Measurements from ENCODE around the gene FAM53C.

The FAM53C gene

GRCh38 chr5:138337685-138338410 lies at the start of gene FAM53C:
Gene FAM53C, plus strand, starts transcription at chr5:138338266. Its CDS starts 3,070 bp downstream, at chr5:138341336.
- TF ChIP-seq GATA2 (IDR thresholded peaks at IDR 0.05; ENCODE audit: low read depth, low read length) (no peak), GATA3 (IDR thresholded peaks at IDR 0.05; ENCODE audit: low read depth, low read length) (no peak)

DNA sequence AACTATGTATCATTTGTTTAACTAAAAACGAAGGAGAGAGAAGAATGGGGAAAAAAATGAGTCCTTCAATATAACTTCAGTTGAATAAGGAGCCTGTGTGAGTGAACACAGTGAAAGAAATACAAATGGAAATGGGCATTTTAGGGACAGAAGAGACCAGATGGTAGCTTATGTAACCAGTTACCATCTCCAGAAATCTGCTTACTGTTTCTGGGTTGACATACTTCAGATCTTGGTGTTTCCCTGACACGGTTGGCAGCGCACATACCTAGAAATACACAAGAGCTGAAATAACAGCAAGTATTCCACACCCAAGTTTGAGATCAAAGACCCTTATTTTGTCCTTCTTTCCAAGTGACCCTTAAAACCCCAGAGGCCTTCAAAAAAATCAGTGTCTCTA lies 48.8 kb upstream of the FAM53C start:
- no peak for TF ChIP-seq GATA3 (IDR thresholded peaks at IDR 0.05; ENCODE audit: low read depth, low read length)
- no peak for TF ChIP-seq GATA2 (IDR thresholded peaks at IDR 0.05; ENCODE audit: low read depth, low read length)

DNA sequence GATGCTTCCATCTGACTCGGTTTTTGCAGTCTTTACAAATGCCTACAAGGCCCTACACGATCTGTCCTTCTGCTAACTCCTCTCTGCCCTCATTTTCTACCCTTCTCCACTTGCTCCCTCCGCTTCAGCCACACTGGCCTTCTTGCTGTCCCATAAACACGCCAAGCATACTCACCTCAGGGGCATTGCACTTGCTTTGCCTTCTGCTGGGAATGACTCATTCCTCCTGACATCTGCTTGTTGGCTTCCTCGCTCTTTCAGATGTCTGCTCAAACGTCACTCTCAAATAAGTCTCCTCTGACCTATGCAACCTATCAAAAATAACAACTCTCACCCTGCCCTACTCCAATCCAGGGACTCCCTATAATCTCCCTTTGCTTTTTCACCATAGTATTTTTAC lies 34.7 kb upstream of the FAM53C start:
- TF ChIP-seq GATA3 (IDR thresholded peaks at IDR 0.05; ENCODE audit: low read depth, low read length) (no peak), GATA2 (IDR thresholded peaks at IDR 0.05; ENCODE audit: low read depth, low read length) (no peak)

DNA sequence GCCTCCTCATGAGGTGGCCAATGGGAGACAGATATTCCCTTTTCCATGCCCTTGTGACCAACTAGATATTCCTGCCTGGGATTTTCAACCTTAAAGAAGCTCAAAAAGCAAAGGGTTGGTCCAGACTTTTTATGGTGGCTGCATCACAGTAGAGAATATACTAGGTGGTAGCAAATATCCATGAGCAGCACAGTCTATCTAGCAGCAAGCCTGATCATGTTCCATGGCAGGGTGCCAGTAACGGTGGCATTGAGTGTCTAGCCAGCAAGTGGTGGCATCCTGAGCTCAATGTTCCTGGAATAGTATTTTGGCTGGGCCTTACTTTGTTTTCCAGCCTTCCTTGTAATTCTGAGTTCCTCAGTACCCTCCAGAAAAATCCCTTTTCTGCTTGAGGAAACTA lies 32.3 kb upstream of the FAM53C start:
- TF ChIP-seq GATA2 (IDR thresholded peaks at IDR 0.05; ENCODE audit: low read depth, low read length) = no peak
- TF ChIP-seq GATA3 (IDR thresholded peaks at IDR 0.05; ENCODE audit: low read depth, low read length) = no peak

DNA sequence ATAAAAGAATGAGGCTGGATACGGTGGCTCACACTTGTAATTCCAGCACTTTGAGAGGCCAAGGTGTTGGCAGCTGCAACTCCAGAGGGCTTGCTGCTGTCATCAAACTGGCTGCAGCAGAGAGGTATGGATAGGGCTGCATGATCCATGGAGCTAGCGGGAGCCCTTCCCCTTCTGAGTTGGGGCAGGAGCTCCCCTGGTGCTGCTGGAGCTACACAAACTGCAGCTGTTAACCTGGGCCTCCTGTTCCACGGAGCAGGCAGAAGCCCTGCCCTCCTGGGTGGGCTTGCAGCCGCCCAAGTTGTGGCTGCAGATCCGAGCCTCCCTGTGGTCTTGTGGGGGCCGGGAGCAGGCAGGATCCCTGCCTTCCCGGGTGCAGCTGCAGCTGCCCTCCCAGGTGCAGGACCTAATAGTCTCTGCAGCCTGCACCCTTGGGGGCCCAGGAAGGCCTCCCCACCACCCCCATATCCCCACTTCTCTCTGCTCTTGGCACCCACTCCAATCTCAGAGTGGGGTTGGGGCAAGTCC lies 22.3 kb upstream of the FAM53C start:
- TF ChIP-seq GATA3 (IDR thresholded peaks at IDR 0.05; ENCODE audit: low read depth, low read length) (no peak), GATA2 (IDR thresholded peaks at IDR 0.05; ENCODE audit: low read depth, low read length) (no peak)

GRCh38 chr5:138316355-138316754 lies 21.7 kb upstream of the FAM53C start:
- TF ChIP-seq GATA3 (IDR thresholded peaks at IDR 0.05; ENCODE audit: low read depth, low read length) (no peak), GATA2 (IDR thresholded peaks at IDR 0.05; ENCODE audit: low read depth, low read length) (no peak)

- TF ChIP-seq GATA2 (IDR thresholded peaks at IDR 0.05; ENCODE audit: low read depth, low read length) (no peak), GATA3 (IDR thresholded peaks at IDR 0.05; ENCODE audit: low read depth, low read length) (no peak)
Observed at GRCh38 chr5:138330813-138331448, 7.1 kb upstream of the FAM53C start.

DNA sequence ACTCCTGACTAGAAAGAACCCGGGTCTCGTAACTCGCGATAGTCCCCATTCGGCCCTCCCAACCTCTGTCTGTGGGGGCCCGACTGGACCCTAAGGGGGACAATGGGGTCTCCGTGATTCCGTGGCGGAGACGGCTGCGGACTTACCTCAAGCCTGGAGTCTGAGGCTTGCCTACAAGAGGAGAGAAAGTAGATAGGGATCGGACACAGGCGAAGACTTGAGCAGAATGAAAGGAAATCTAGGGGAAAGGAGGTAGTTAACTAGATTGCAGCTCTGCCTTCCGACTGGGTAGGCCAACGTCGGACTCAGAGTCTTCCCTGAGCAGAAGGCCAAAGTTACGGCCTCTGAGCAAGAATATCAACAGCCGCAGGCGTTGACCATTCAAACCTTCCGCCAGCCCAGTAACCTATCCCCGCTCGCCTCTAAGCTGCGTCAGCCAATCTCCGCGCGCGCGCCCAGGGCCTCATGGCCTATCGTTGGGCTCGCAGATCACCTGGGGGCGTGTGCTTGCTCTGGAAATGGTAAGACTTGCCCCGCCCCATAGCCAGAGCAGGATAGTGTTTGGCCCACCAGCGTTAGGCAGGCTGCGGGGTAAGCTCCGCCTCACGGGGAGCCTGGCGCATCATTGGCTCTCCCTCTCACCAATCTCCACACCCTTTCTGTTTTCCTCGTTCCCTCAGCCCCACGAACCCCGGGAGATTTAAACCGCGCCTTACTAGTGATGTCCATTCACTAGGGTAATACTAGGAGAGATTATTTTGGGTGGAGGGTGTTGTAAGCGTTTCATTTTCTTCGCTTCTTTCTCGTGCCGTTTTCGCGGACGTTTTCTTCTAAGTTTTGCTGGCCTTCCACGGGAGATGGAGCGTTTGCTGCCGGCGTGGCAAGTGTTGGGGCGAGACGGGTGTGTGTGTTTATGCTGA lies 6.4 kb upstream of the FAM53C start, which contains the start of gene CDC25C:
CDC25C (minus strand) TSS at position 356 of the 920 bp plus-strand sequence. CDS start 624 bp downstream, outside the sequence.
- no peak for TF ChIP-seq GATA3 (IDR thresholded peaks at IDR 0.05; ENCODE audit: low read depth, low read length)
- no peak for TF ChIP-seq GATA2 (IDR thresholded peaks at IDR 0.05; ENCODE audit: low read depth, low read length)

DNA sequence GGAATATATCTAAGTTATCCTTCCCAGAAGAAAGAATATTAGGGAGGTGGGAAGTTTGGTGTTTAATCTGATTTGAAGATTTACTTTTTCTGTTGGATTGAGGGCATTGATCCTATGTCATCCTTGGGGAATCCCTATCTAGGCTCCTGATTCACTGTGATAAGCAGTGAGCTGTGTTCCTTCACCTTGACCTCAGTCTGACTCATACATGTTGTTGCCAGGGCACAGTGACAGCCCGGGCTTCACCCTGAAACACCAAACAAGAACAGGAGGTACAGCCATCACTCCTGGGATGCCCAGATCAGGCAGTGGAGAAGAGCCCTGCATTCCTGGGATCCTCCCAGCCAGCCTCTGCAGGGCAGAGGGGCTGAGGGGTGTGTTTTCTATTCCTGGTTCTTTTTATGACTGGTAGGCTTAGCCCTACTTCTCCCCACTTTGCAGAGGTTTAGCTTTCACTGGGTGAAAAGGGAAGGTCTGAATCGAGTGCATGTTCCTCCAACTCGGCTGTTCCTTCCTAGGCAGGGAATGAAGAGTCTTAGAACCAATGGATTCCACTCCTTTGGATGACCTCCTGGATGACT lies 3.1 kb upstream of the FAM53C start:
- TF ChIP-seq GATA2 (IDR thresholded peaks at IDR 0.05; ENCODE audit: low read depth, low read length) (no peak), GATA3 (IDR thresholded peaks at IDR 0.05; ENCODE audit: low read depth, low read length) (no peak)

DNA sequence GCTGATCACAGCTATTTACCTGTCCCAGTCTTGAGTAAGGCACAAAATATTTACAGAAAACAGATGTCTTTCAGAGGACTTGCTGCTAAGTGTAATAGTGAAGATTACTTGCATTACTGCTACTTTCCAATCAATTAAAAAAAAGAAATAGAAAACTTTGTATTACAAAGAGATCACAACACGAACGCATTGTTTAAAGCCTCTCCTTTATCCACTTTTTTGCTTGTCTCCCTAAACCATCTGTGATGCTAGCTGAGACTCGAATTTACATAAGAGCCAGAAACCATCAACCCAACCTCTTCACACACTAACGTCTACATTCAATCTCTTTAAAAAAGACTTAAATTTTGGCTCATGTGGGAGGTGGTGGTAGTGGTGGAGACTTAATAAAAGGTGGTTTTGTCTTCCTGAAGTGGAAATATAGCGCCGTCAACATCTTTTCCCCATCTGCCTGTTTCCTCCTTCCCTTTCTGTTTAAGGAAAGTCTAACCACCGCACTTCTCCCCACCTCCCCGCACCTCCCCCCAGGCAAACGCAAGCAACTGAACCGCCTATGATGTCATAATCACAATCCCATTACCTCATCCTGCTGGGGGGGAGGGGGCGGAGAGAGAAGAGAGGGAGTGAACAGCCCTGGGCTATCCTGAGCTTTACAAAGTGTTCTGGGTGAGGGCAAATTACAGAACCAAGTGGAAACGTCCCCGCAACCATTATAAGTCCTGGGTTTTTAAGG lies 948 bp upstream of the FAM53C start:
- no peak for TF ChIP-seq GATA2 (IDR thresholded peaks at IDR 0.05; ENCODE audit: low read depth, low read length)
- TF ChIP-seq GATA3 (IDR thresholded peaks at IDR 0.05; ENCODE audit: low read depth, low read length) = no peak

- TF ChIP-seq GATA3 (IDR thresholded peaks at IDR 0.05; ENCODE audit: low read depth, low read length) (no peak), GATA2 (IDR thresholded peaks at IDR 0.05; ENCODE audit: low read depth, low read length) (no peak)
Observed at GRCh38 chr5:138338411-138339090, 485 bp downstream of the FAM53C start.

GRCh38 chr5:138339091-138339456 lies 1.0 kb downstream of the FAM53C start:
- TF ChIP-seq GATA3 (IDR thresholded peaks at IDR 0.05; ENCODE audit: low read depth, low read length) (no peak), GATA2 (IDR thresholded peaks at IDR 0.05; ENCODE audit: low read depth, low read length) (no peak)
